Body of pancreas (tissue), 4 donors: ENCODE results near the gene HERC4. TPM values are rescaled to one million over a fixed set of nuclear protein-coding genes. Genes with fewer than 3 reads are reported as not detected.

Source experiments
- ATAC-seq: fragments of 150-250 bp; one replicate; pipeline ENCODE4 v1.9.1; 2016
- DNase-seq, 4 donors: peaks; one replicate each; pipeline ENCODE4 v3.0.0-alpha.2; 2019
- H3K27ac ChIP-seq, 4 donors: fragments of 200-600 bp; sonication (generic); 1 replicate in 3 of 4; 2 replicates in 1 of 4; pipeline versions ENCODE4 v1.5.1 to v1.6.1; 2016 to 2019; ENCODE audit warnings: mild to moderate bottlenecking in 1 of 4, mixed read lengths in 1 of 4, moderate library complexity in 1 of 4
- H3K27me3 ChIP-seq, 2 donors: fragments of 200-600 bp; sonication (generic); one replicate each; pipeline ENCODE4 v1.6.0; 2016; ENCODE audit warnings: mild to moderate bottlenecking in 1 of 2
- H3K36me3 ChIP-seq, 2 donors: fragments of 200-600 bp; sonication (generic); replicated peaks in 1 of 2; 2 replicates each; pipeline ENCODE4 v1.5.1; 2016; ENCODE audit warnings: low read depth in 2 of 2; ENCODE audit not compliant: insufficient read depth in 1 of 2
- H3K4me1 ChIP-seq: fragments of 200-600 bp; sonication (generic); one replicate; pipeline ENCODE4 v1.6.0; 2016
- H3K4me3 ChIP-seq, 2 donors: fragments of 200-600 bp; sonication (generic); 1 replicate in 1 of 2; 2 replicates in 1 of 2; pipeline ENCODE4 v1.5.1; 2016 to 2019
- H3K9me3 ChIP-seq, 3 donors: fragments of 200-600 bp; sonication (generic); 1 replicate in 2 of 3; 2 replicates in 1 of 3; pipeline ENCODE4 v1.5.1; 2016
- POLR2A ChIP-seq, 3 donors: fragments of 450-650 bp; IDR thresholded peaks; one replicate each; pipeline ENCODE4 v1.6.1; 2016; ENCODE audit warnings: antibody characterized with exemption in 3 of 3, mild to moderate bottlenecking in 2 of 3
- WGBS, 2 donors: methylation state at CpG; one replicate each; pipeline ENCODE4 v1.1.5; 2017; 5-methylcytosine and 5-hydroxymethylcytosine counted together
- intact Hi-C: fragments of 100-400 bp; cut with DNase I; formaldehyde crosslinking; loops from one replicate; pipeline ENCODE4 v1.15.1; 2023
- total RNA-seq, 2 donors: library from RNA; depleted of rRNA; stranded (reverse); fragments of >200 nt; gene quantifications; one replicate each; pipeline ENCODE4 v1.1.0, GENCODE V29; 2016
- TF ChIP-seq, protein P1 (sequence below), 7 experiments: fragments of 450-650 bp in 4 of 7; fragments of 200-600 bp in 3 of 7; sonication (generic) in 3 of 7; IDR thresholded peaks; one replicate each; pipeline ENCODE4 v1.5.1; 2016 to 2019; ENCODE audit warnings: antibody characterized with exemption in 7 of 7

The HERC4 gene
- total RNA-seq, 2 donors from 2014 or later = 21.4 to 42.8 TPM

DNA sequence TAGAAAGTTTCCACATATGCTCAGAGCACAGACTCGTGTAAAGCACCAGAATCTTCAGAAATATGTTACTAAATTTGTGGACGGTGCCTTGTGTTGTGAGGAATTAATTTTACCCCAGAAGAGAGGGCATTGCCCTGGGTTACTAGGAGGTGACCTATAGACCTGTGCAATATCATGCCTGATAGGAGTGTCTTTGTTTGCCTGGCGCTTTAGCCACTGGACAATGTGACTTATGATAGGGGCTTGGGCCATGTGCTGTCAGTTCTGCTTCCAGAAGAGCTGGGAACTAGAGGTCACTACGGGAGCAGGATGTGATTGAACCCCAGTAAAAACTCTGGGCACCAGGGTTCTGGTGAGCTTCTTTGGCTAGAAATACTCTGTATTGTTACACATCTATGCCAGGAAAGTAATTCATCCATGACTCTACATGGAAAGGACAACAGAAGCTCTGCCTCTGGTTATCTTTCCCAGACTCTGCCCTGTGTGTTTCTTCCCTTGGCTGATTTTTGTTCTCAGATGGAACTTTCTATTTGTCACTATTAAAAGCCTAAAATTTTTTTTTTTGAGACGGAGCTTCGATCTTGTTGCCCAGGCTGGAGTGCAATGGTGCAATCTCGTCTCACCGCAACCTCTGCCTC is 115.1 kb downstream of the HERC4 start:
- no peak for ATAC-seq
- 93 to 94% methylated on average over 8 of the region's 8 CpGs for WGBS, 2 donors

DNA sequence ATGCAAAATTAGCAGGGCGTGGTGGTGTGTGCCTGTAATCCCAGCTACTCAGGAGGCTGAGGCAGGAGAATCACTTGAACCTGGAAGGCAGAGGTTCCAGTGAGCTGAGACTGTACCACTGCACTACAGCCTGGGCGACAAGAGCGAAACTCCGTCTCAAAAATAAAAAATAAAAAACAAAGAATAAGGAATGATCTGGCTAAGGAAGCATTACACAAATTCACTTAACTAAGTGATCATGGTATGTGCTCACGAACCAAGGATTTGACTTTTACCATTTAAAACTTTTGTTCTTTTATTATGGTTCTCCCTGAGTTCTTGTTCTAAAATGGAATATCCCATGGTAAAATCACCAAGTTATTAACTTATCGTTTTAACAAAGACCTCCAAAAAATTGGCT is 119.5 kb downstream of the HERC4 start:
- Histone ChIP-seq H3K4me3 (no peak overlapping the region), H3K27ac (no peak overlapping the region), H3K4me1 (no peaks in the 10 kb centered on the region), H3K36me3 (no peaks in the 10 kb centered on the region), H3K27me3 (no peaks in the 10 kb centered on the region), H3K9me3 (no peaks in the 10 kb centered on the region)
- DNase-seq = no peak
- WGBS, 2 donors = 92 to 97% methylated on average over 6 of the region's 6 CpGs
- intact Hi-C loops = no loop called here
- TF ChIP-seq POLR2A (IDR thresholded peaks at IDR 0.05) = no peak
- TF ChIP-seq, protein P1, sequence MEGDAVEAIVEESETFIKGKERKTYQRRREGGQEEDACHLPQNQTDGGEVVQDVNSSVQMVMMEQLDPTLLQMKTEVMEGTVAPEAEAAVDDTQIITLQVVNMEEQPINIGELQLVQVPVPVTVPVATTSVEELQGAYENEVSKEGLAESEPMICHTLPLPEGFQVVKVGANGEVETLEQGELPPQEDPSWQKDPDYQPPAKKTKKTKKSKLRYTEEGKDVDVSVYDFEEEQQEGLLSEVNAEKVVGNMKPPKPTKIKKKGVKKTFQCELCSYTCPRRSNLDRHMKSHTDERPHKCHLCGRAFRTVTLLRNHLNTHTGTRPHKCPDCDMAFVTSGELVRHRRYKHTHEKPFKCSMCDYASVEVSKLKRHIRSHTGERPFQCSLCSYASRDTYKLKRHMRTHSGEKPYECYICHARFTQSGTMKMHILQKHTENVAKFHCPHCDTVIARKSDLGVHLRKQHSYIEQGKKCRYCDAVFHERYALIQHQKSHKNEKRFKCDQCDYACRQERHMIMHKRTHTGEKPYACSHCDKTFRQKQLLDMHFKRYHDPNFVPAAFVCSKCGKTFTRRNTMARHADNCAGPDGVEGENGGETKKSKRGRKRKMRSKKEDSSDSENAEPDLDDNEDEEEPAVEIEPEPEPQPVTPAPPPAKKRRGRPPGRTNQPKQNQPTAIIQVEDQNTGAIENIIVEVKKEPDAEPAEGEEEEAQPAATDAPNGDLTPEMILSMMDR (IDR thresholded peaks at IDR 0.05) = no peak
- ATAC-seq = no peak

More for the DNA sequence above, 115.1 kb downstream of the HERC4 start:
- Histone ChIP-seq H3K36me3 (no peaks in the 10 kb centered on the region), H3K9me3 (no peaks in the 10 kb centered on the region), H3K27me3 (no peaks in the 10 kb centered on the region), H3K27ac (no peak overlapping the region), H3K4me1 (no peaks in the 10 kb centered on the region), H3K4me3 (no peak overlapping the region)
- TF ChIP-seq, protein P1 (IDR thresholded peaks at IDR 0.05) = no peak
- TF ChIP-seq POLR2A (IDR thresholded peaks at IDR 0.05) = no peak
- intact Hi-C loops = no loop called here
- DNase-seq = no peak

DNA sequence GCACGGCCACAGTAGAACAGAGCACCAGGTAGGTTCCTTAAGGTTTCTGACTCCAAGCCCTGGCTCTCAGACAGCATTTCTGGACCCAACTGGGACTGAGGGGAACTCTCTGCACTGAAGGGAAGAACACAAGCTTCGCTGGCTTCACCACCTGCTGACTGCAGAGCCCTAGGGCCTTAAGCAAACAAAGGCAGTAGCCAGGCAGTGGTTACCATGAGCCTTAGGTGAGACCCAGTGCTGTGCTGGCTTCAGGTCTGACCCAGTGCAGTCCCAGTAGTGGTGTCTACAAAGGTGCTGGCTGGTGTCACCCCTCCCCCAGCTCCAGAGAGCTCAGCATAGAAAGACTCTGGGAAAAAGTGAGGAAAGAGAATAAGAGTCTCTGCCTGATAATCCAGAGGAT is 131.2 kb downstream of the HERC4 start:
- H3K27ac ChIP-seq = no peak overlapping the region

DNA sequence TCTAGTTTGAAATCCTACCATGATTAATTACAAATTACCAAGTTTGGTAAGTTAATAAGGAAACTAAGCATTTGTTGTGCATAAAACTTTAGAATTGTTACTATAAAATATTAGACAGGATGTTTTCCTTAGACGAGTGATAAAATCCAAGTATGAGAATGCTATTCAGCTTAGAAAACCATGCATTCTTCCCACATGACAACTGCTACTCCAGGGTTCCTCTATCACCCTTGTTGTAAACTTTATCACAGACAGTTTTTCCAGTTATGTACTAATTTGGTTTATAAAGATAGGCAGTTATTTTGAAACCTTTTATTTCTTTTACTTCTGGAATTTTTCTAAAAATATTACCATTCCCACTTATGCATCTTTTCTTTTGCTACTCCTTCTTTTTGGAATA is 138.7 kb downstream of the HERC4 start:
- H3K4me1 ChIP-seq = no peaks in the 10 kb centered on the region
- DNase-seq = no peak
- peaks cover 3 to 4% of the 10 kb centered on the region in 2 donors for H3K36me3 ChIP-seq
- 79 to 96% methylated on average over 1 of the region's 1 CpG for WGBS, 2 donors
- intact Hi-C loops = no loop called here
- H3K9me3 ChIP-seq = no peaks in the 10 kb centered on the region
- H3K27ac ChIP-seq = no peak overlapping the region
- TF ChIP-seq, protein P1 (IDR thresholded peaks at IDR 0.05) = no peak
- no peak for TF ChIP-seq POLR2A (IDR thresholded peaks at IDR 0.05)
- no peak for ATAC-seq
- H3K4me3 ChIP-seq = no peak overlapping the region
- H3K27me3 ChIP-seq = no peaks in the 10 kb centered on the region

More for the DNA sequence above, 131.2 kb downstream of the HERC4 start:
- intact Hi-C loops = no loop called here
- DNase-seq (no peak), ATAC-seq (no peak)
- Histone ChIP-seq H3K27me3 (no peaks in the 10 kb centered on the region), H3K4me1 (no peaks in the 10 kb centered on the region), H3K9me3 (no peaks in the 10 kb centered on the region), H3K4me3 (no peak overlapping the region), H3K36me3 (no peaks in the 10 kb centered on the region)
- TF ChIP-seq POLR2A (IDR thresholded peaks at IDR 0.05) = no peak
- 100% methylated on average over 2 of the region's 2 CpGs for WGBS, 2 donors

DNA sequence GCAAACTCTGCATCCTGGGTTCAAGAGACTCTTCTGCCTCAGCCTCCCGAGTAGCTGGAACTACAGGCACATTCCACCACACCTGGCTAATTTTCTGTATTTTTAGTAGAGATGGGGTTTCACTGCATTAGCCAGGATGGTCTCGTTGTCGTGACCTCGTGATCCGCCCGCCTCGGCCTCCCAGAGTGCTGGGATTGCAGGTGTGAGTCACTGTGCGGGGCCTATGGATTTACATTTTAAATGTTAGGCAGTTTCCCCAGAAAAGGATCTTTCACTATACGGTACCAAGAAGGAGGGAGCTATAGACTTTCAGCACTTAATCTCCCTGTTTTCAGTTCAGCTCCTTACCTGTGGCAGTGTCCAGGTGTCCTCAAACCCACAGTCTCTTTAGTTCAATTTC is 139.9 kb downstream of the HERC4 start:
- H3K4me3 ChIP-seq = no peak overlapping the region
- no peak for DNase-seq
- H3K4me1 ChIP-seq = no peaks in the 10 kb centered on the region
- no peaks in the 10 kb centered on the region for H3K9me3 ChIP-seq
- intact Hi-C loops = no loop called here
- no peak for ATAC-seq
- WGBS, 2 donors = 95 to 97% methylated on average over 9 of the region's 9 CpGs
- no peak overlapping the region for H3K27ac ChIP-seq
- H3K36me3 ChIP-seq = peaks cover 3 to 4% of the 10 kb centered on the region in 2 donors
- H3K27me3 ChIP-seq = no peaks in the 10 kb centered on the region
- TF ChIP-seq, protein P1 (IDR thresholded peaks at IDR 0.05) = no peak
- TF ChIP-seq POLR2A (IDR thresholded peaks at IDR 0.05) = no peak
